Adrenal gland (tissue), 12 donors: Measurements from ENCODE around the gene NUP210L. TPM values are rescaled to one million over a fixed set of nuclear protein-coding genes. Genes with fewer than 3 reads are reported as not detected.

Experiments used
- DNase-seq, 7 donors: peaks; one replicate each; pipeline ENCODE4 v3.0.0-alpha.2; 2019 to 2020
- H3K27ac ChIP-seq, 5 donors: fragments of 200-600 bp; sonication (generic) in 4 of 5; 1 replicate in 3 of 5; 2 replicates in 2 of 5; pipeline versions ENCODE4 v1.5.1 to v1.8.0; 2016 to 2020; ENCODE audit warnings: mild to moderate bottlenecking in 1 of 5
- H3K27me3 ChIP-seq: fragments of 200-600 bp; 2 replicates; pipeline ENCODE4 v1.8.0; 2021
- H3K36me3 ChIP-seq, 2 donors: fragments of 200-600 bp; replicated peaks in 1 of 2; 1 replicate in 1 of 2; 2 replicates in 1 of 2; pipeline versions ENCODE4 v1.5.1 to v1.8.0; 2018 to 2022
- H3K4me1 ChIP-seq, 2 donors: fragments of 200-600 bp; replicated peaks in 1 of 2; 1 replicate in 1 of 2; 2 replicates in 1 of 2; pipeline versions ENCODE4 v1.5.1 to v1.8.0; 2018 to 2021
- H3K4me3 ChIP-seq, 4 donors: fragments of 200-600 bp; sonication (generic) in 3 of 4; one replicate each; pipeline ENCODE4 v1.5.1; 2016 to 2018
- H3K9me3 ChIP-seq, 3 donors: fragments of 200-600 bp; sonication (generic) in 1 of 3; replicated peaks in 1 of 3; 1 replicate in 2 of 3; 2 replicates in 1 of 3; pipeline versions ENCODE4 v1.5.1 to v1.8.0; 2016 to 2021
- POLR2A ChIP-seq, 2 donors: fragments of 450-650 bp; IDR thresholded peaks; one replicate each; pipeline ENCODE4 v1.6.1; 2017; ENCODE audit warnings: antibody characterized with exemption in 2 of 2, mild to moderate bottlenecking in 2 of 2, moderate library complexity in 1 of 2
- WGBS, 4 donors: extraction: QIAGEN DNeasy Blood & Tissue Kit in 2 of 4; methylation state at CpG; one replicate each; pipeline versions ENCODE4 v1.1.5 to v1.1.7; 2013 to 2017; 5-methylcytosine and 5-hydroxymethylcytosine counted together
- intact Hi-C, 2 donors: fragments of 100-400 bp; cut with DNase I; formaldehyde crosslinking; loops; one replicate each; pipeline versions ENCODE4 v1.14.1 to v1.15.0; 2022 to 2023
- polyA plus RNA-seq, 3 donors: library from polyadenylated mRNA; stranded (reverse); fragments of 200-250 nt in 2 of 3; fragments of 350-450 nt in 1 of 3; fragmentation: Illumina TruSeq in 1 of 3; extraction: RNeasy Lipid Tissue Mini Kit (QIAGEN cat#74804) in 1 of 3; gene quantifications; one replicate each; pipeline ENCODE4 v1.2.3, GENCODE V29; 2013 to 2014
- total RNA-seq, 9 donors: library from RNA; depleted of rRNA in 4 of 9; stranded (reverse); fragments of >200 nt in 4 of 9; fragments of 120-200 nt in 1 of 9; fragmentation: NEBNext Ultra II Directional in 1 of 9; extraction: Animal tissue kit (Norgen Biotek cat#: 25700) in 1 of 9; gene quantifications; one replicate each; pipeline versions ENCODE4 v1.1.0 to v1.2.4, GENCODE V29; 2013 to 2023
- TF ChIP-seq, protein P1 (sequence below), 6 experiments: fragments of 450-650 bp in 4 of 6; fragments of 200-600 bp in 2 of 6; sonication (generic) in 1 of 6; IDR thresholded peaks; 1 replicate in 5 of 6; 2 replicates in 1 of 6; pipeline versions ENCODE4 v1.5.1 to v1.8.0; 2016 to 2021; ENCODE audit warnings: antibody characterized with exemption in 6 of 6, mild to moderate bottlenecking in 2 of 6, moderate library complexity in 1 of 6
- donor health status: healthy with polysubstance abuse.
- donor health status: Bipolar disorder and iron deficiency.
- donor health status: DM: yes; HTN: yes; CAD: no.
- donor health status: DM: no; HTN: no; CAD: no.
- donor health status: DM: no; HTN: no; CAD: no.
- donor health status: DM: yes; HTN: yes; CAD: no.

The NUP210L gene
- total and polyA plus RNA-seq, 12 donors = 0.03 to 0.07 (median 0.06) TPM; not detected in 7

DNA sequence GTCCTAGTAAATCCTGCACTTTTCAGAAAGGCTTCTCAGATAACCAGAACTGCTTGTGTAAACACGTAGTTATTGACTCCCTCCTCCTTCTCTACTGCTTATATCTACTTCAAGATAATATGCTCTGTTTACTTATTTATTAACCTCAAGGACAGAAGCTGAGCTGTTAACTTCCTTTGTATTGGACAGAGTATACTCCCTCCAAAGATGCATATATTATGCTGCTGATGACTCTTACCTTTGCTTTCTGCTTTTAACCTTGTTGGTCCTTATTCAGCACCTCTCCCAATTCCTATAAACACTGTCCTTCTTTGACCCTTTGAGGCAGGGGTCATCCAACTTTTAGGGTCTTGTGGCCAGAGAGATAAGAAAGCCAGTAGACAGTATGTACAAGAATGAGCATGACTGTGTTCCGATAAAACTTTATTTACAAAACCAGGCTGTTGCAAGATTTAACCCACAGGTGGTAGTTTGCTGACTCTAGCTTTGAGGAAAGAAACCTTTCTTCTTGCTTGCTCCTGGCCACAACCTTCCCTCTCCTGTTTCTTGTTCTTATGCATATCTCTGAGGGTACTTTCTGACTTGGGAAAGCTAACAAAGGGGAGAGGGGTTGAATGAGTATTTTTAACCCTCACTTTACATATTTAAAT lies 32.1 kb upstream of the NUP210L start:
- peaks cover 6 to 7% of the 10 kb centered on the region in 2 donors for H3K4me1 ChIP-seq
- no peak overlapping the region for H3K27ac ChIP-seq
- H3K4me3 ChIP-seq = no peak overlapping the region
- no peaks in the 10 kb centered on the region for H3K9me3 ChIP-seq
- no peaks in the 10 kb centered on the region for H3K36me3 ChIP-seq
- intact Hi-C loops = no loop called here
- no peaks in the 10 kb centered on the region for H3K27me3 ChIP-seq
- 43 to 48% (median 45%) methylated on average over 2 of the region's 2 CpGs for WGBS, 4 donors
- TF ChIP-seq POLR2A (IDR thresholded peaks at IDR 0.05) = no peak
- TF ChIP-seq, protein P1, sequence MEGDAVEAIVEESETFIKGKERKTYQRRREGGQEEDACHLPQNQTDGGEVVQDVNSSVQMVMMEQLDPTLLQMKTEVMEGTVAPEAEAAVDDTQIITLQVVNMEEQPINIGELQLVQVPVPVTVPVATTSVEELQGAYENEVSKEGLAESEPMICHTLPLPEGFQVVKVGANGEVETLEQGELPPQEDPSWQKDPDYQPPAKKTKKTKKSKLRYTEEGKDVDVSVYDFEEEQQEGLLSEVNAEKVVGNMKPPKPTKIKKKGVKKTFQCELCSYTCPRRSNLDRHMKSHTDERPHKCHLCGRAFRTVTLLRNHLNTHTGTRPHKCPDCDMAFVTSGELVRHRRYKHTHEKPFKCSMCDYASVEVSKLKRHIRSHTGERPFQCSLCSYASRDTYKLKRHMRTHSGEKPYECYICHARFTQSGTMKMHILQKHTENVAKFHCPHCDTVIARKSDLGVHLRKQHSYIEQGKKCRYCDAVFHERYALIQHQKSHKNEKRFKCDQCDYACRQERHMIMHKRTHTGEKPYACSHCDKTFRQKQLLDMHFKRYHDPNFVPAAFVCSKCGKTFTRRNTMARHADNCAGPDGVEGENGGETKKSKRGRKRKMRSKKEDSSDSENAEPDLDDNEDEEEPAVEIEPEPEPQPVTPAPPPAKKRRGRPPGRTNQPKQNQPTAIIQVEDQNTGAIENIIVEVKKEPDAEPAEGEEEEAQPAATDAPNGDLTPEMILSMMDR (IDR thresholded peaks at IDR 0.05) = no peak
- DNase-seq = no peak

DNA sequence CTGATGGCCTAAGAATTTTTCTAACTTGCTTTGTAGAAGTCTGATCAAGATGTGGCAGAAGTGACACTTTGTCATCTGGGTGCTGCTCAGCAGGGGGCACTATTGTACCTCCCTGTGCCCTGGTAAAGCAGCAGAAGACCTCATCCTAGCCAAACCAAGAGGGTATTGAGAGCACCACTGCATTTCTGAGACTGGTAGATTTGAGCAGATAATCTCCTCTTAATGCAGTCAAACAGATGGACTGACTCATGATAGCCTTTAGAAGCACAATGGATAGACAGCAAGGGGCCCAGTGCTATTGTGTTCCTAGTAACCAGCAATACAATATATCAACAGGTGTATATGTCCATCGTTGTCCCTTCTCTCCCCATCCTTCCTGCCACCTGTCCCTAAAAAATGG lies 31.3 kb upstream of the NUP210L start:
- Histone ChIP-seq H3K27me3 (no peaks in the 10 kb centered on the region), H3K4me1 (peaks cover 11 to 15% of the 10 kb centered on the region in 2 donors), H3K9me3 (no peaks in the 10 kb centered on the region), H3K36me3 (no peaks in the 10 kb centered on the region), H3K4me3 (no peak overlapping the region), H3K27ac (no peak overlapping the region)
- 53 to 71% (median 68%) methylated on average over 1 of the region's 1 CpG for WGBS, 4 donors
- peak in 6 of 7 donors; percentile 38 to 73 (median 54) for DNase-seq
- TF ChIP-seq, protein P1 (IDR thresholded peaks at IDR 0.05) = peak in 5 of 6 experiments; percentile 27 to 44 (median 43)
- TF ChIP-seq POLR2A (IDR thresholded peaks at IDR 0.05) = no peak
- intact Hi-C loops = no loop called here

DNA sequence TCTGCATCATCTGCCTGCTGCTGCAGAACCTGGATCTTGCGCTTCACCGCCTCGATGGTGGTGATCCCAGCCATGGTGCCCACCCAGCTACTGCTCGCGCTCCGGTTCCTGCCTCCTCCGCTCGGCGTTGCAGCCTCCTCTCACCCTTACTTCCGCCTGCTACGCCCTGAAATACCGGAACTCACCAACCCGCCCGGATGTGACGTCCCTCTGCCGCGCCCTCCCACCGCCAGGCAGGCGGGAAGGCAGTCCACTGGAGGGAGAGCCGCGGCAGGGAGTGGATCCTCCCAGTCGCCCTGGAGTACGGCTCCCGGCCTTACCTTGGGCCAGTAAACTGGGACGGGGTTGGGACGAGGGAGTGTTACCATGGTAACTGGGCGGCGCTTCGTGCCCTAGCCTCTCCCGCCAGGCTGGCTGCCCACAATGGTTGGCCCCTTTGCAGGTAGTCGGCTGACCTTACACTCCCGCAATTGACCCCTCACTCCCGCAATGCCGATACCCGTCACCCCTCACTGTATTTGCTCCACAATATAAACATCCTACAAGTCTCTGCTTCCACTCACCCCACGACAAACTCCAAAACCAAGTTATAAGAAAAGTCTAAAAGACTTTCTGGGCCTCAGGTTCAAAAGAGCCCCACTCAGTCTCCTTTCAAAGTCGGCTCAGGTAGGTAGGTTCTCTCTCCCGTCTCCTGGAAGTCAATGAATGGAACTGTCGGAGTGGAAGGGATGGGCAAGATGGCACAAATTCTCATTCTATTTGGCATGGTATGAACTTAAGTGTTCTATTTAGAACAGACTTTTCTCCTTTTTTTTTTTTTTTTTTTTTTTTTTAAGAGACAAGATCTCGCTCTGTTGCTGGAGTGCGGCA lies 28.4 kb upstream of the NUP210L start:
- Histone ChIP-seq H3K9me3 (no peaks in the 10 kb centered on the region), H3K36me3 (no peaks in the 10 kb centered on the region), H3K27me3 (no peaks in the 10 kb centered on the region), H3K4me1 (peaks cover 40 to 44% of the 10 kb centered on the region in 2 donors), H3K4me3 (peak overlapping the region; percentile 79 to 92 (median 88)), H3K27ac (peak overlapping the region; percentile 91 to 98 (median 92))
- peak; percentile 98 to 100 for TF ChIP-seq POLR2A (IDR thresholded peaks at IDR 0.05)
- TF ChIP-seq, protein P1 (IDR thresholded peaks at IDR 0.05) = peak in 4 of 6 experiments; percentile 9 to 43 (median 28)
- 5 to 13% (median 7%) methylated on average over 19 to 41 of the region's 41 CpGs for WGBS, 4 donors
- intact Hi-C loops = no loop called here
- DNase-seq = peak; percentile 96 to 99 (median 98)

DNA sequence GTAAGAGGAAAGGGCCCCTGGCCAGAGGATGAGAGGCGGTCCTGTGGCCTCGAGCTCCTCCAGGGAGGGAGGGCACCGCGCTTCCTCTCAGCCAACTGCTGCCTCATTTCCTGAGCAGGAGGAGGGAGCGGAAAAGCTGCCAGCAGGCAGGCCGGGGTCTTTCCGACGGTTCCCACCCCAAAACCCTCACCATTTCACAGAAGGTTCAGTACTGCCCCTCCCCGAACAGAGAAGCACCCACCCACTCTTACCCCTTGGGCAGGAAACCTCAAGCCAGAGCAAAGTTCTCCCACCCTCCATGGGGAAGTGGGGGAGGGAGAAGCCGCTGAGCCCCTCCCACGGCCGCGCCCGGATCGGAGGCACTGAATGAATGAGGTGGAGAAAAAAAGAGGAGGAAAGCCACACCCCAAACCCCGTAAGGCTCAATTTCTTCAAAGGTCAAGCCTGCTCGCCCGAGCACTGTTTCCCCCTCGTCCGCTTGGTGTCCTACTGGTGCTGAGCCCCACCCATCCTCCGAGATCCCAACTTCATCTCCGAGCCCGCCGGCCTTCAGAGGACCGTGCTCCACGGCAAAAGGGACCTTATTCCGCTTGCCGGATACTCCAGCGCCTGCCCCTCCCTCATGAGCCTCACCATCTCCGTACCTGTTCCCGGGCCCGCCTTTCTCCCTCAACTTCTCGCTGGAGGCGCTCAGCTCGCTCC lies 27.6 kb upstream of the NUP210L start:
- DNase-seq = peak; percentile 74 to 89 (median 87)
- peak overlapping the region; percentile 91 to 98 (median 92) for H3K27ac ChIP-seq
- peaks cover 48 to 51% of the 10 kb centered on the region in 2 donors for H3K4me1 ChIP-seq
- intact Hi-C loops = no loop called here
- no peaks in the 10 kb centered on the region for H3K9me3 ChIP-seq
- H3K36me3 ChIP-seq = no peaks in the 10 kb centered on the region
- 0 to 1% (median 0%) methylated on average over 22 to 35 of the region's 35 CpGs for WGBS, 4 donors
- no peaks in the 10 kb centered on the region for H3K27me3 ChIP-seq
- peak in 1 of 2 donors; percentile 63 for TF ChIP-seq POLR2A (IDR thresholded peaks at IDR 0.05)
- TF ChIP-seq, protein P1 (IDR thresholded peaks at IDR 0.05) = peak in 1 of 6 experiments; percentile 4
- H3K4me3 ChIP-seq = peak overlapping the region; percentile 79 to 92 (median 88)
